Gastroesophageal sphincter (tissue), 4 donors: ENCODE results near the gene EFCAB13. TPM values are rescaled to one million over a fixed set of nuclear protein-coding genes. Genes with fewer than 3 reads are reported as not detected.

ENCODE experiments used
- ATAC-seq: fragments of 150-250 bp; one replicate; pipeline ENCODE4 v1.9.1; 2016; ENCODE audit warnings: mild to moderate bottlenecking, moderate library complexity
- H3K27ac ChIP-seq, 4 donors: fragments of 200-600 bp; sonication (generic) in 3 of 4; 1 replicate in 3 of 4; 2 replicates in 1 of 4; pipeline ENCODE4 v1.5.1; 2016 to 2019
- H3K27me3 ChIP-seq: fragments of 200-600 bp; sonication (generic); one replicate; pipeline ENCODE4 v1.5.1; 2019
- H3K36me3 ChIP-seq, 2 donors: fragments of 200-600 bp; sonication (generic); one replicate each; pipeline ENCODE4 v1.5.1; 2019; ENCODE audit warnings: control low read depth in 1 of 2
- H3K4me1 ChIP-seq, 3 donors: fragments of 200-600 bp; sonication (generic); 1 replicate in 2 of 3; 2 replicates in 1 of 3; pipeline ENCODE4 v1.5.1; 2016 to 2019; ENCODE audit warnings: control low read depth in 2 of 3
- H3K4me3 ChIP-seq, 2 donors: fragments of 200-600 bp; sonication (generic); one replicate each; pipeline ENCODE4 v1.5.1; 2019; ENCODE audit warnings: mild to moderate bottlenecking in 1 of 2, moderate library complexity in 1 of 2
- H3K9me3 ChIP-seq, 3 donors: fragments of 200-600 bp; sonication (generic); one replicate each; pipeline ENCODE4 v1.5.1; 2017 to 2019; ENCODE audit warnings: control low read depth in 2 of 3
- EP300 ChIP-seq: sonication (generic); formaldehyde crosslinking; IDR thresholded peaks from one replicate; pipeline ENCODE4 v1.6.1; 2017; ENCODE audit warnings: antibody characterized with exemption, mild to moderate bottlenecking
- POLR2A ChIP-seq, 2 donors: fragments of 450-650 bp; IDR thresholded peaks; one replicate each; pipeline ENCODE4 v1.6.1; 2017; ENCODE audit warnings: antibody characterized with exemption in 2 of 2, mild to moderate bottlenecking in 2 of 2, moderate library complexity in 1 of 2
- POLR2AphosphoS5 ChIP-seq: sonication (generic); formaldehyde crosslinking; IDR thresholded peaks from one replicate; pipeline ENCODE4 v1.6.1; 2017; ENCODE audit warnings: antibody characterized with exemption
- WGBS, 2 donors: methylation state at CpG; one replicate each; pipeline ENCODE4 v1.1.5; 2018; ENCODE audit warnings: low coverage in 1 of 2; 5-methylcytosine and 5-hydroxymethylcytosine counted together
- total RNA-seq, 4 donors: library from RNA; depleted of rRNA; stranded (reverse); fragments of >200 nt; gene quantifications; one replicate each; pipeline ENCODE4 v1.1.0, GENCODE V29; 2016
- TF ChIP-seq, protein P1 (sequence below), 4 experiments: fragments of 200-600 bp in 2 of 4; fragments of 450-650 bp in 2 of 4; sonication (generic) in 1 of 4; IDR thresholded peaks; one replicate each; pipeline ENCODE4 v1.5.1; 2017 to 2019; ENCODE audit warnings: antibody characterized with exemption in 4 of 4, mild to moderate bottlenecking in 2 of 4, moderate library complexity in 2 of 4

EFCAB13 gene
- total RNA-seq, 4 donors from 2014 or later: 7.0 to 14.5 (median 8.6) TPM

DNA sequence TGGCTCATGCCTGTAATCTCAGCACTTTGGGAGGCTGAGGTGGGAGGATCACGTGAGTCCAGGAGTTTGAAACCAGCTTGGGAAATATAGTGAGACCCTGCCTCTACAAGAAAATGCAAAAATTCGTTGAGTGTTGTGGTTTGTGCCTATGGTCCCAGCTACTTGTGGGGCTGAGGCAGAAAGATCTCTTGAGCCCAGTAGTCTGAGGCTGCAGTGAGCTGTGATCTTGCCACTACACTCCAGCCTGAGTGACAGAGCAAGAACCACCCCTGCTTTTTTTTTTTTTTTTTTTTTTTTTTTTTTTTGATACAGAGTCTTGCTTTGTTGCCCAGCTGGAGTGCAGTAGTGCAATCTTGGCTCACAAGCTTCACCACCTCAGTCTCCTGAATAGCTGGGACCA, 36.1 kb upstream of the EFCAB13 start:
- WGBS, 2 donors: 88 to 93% methylated on average over 2 of the region's 2 CpGs
- no peaks in the 10 kb centered on the region for H3K9me3 ChIP-seq
- H3K4me3 ChIP-seq: no peak overlapping the region

DNA sequence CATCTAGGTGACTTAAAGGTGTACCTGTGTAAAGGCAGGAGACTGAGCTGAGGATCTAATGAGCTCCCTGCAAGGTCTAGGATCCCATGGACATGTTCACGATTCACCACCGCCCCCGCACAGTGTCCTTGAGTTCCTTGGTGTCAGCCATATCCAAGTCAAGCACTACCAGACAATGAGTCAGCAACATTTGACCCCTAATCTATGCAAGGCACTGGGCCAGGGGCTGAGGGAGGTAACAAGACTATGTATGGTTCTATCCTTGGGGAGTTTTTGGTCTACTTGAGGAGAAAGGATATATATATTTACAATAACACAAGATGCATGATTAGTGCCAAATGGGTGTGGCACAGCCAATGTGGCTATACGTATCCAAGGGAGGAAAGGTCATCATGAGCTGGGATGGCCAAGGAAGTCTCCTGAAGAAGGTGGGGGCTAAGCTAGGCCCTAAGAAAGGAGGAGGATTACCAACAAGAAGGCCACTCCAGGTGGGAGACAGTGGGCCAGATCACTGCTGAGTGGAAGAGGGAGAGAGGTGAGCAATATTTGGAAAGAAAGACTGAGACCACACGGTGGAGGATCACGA, 35.1 kb upstream of the EFCAB13 start:
- H3K27ac ChIP-seq: no peak overlapping the region
- no peaks in the 10 kb centered on the region for H3K27me3 ChIP-seq
- H3K36me3 ChIP-seq: peaks cover 0 to 94% of the 10 kb centered on the region in 2 donors
- no peak overlapping the region for H3K4me3 ChIP-seq
- H3K4me1 ChIP-seq: peaks cover 0 to 2% (median 0%) of the 10 kb centered on the region in 3 donors
- no peaks in the 10 kb centered on the region for H3K9me3 ChIP-seq
- ATAC-seq: no peak
- 88 to 90% methylated on average over 6 of the region's 6 CpGs for WGBS, 2 donors
- TF ChIP-seq, protein P1, sequence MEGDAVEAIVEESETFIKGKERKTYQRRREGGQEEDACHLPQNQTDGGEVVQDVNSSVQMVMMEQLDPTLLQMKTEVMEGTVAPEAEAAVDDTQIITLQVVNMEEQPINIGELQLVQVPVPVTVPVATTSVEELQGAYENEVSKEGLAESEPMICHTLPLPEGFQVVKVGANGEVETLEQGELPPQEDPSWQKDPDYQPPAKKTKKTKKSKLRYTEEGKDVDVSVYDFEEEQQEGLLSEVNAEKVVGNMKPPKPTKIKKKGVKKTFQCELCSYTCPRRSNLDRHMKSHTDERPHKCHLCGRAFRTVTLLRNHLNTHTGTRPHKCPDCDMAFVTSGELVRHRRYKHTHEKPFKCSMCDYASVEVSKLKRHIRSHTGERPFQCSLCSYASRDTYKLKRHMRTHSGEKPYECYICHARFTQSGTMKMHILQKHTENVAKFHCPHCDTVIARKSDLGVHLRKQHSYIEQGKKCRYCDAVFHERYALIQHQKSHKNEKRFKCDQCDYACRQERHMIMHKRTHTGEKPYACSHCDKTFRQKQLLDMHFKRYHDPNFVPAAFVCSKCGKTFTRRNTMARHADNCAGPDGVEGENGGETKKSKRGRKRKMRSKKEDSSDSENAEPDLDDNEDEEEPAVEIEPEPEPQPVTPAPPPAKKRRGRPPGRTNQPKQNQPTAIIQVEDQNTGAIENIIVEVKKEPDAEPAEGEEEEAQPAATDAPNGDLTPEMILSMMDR (IDR thresholded peaks at IDR 0.05): no peak
- TF ChIP-seq POLR2AphosphoS5: no peak
- no peak for TF ChIP-seq POLR2A (IDR thresholded peaks at IDR 0.05)
- no peak for TF ChIP-seq EP300

More for the DNA sequence above, 36.1 kb upstream of the EFCAB13 start:
- Histone ChIP-seq H3K4me1 (no peaks in the 10 kb centered on the region), H3K27me3 (no peaks in the 10 kb centered on the region), H3K27ac (no peak overlapping the region), H3K36me3 (peaks cover 0 to 88% of the 10 kb centered on the region in 2 donors)
- no peak for ATAC-seq
- TF ChIP-seq, protein P1 (IDR thresholded peaks at IDR 0.05): no peak
- TF ChIP-seq POLR2A (IDR thresholded peaks at IDR 0.05) (no peak), EP300 (no peak), POLR2AphosphoS5 (no peak)

DNA sequence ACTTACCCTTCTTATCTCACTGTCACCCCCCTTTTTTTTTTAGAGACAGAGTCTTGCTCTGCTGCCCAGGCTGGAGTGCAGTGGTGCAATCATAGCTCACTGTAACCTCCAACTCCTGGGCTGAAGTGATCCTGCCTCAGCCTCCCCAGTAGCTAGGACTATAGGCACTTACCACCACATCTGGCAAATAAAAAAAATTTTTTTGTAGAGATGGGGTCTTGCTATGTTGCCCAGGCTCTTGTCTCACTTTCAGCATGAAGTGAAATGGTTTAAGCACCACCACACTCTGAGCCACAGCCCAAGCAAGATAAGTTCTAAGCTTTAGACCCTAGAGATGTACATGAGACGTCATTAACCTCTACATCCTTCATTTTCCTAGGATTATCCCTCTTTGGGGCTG, 34.5 kb upstream of the EFCAB13 start:
- TF ChIP-seq EP300: no peak
- TF ChIP-seq POLR2A (IDR thresholded peaks at IDR 0.05): no peak
- TF ChIP-seq, protein P1 (IDR thresholded peaks at IDR 0.05): no peak
- TF ChIP-seq POLR2AphosphoS5: no peak
- WGBS, 2 donors: 85 to 100% methylated on average over 1 of the region's 1 CpG
- Histone ChIP-seq H3K4me1 (peaks cover 0 to 9% (median 4%) of the 10 kb centered on the region in 3 donors), H3K36me3 (peaks cover 0 to 93% of the 10 kb centered on the region in 2 donors), H3K4me3 (no peak overlapping the region), H3K27ac (no peak overlapping the region), H3K27me3 (no peaks in the 10 kb centered on the region), H3K9me3 (no peaks in the 10 kb centered on the region)
- no peak for ATAC-seq

DNA sequence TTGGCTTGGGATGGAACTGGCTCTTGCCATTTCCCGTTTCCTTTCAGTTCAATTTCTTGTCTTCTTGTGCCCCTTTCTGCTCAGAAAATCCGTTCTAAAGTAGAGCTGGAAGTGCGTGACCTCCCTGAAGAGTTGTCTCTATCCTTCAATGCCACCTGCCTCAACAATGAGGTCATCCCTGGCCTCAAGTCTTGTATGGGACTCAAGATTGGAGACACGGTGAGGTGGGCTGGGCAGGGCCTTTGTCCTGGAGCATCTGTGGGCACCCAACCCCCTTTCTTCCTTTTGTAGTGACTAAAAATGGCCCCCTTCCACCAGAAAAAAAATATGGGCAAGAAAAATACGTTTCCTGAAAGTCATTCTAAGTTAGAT, 32.9 kb upstream of the EFCAB13 start:
- Histone ChIP-seq H3K27ac (no peak overlapping the region), H3K4me1 (peaks cover 0 to 24% (median 15%) of the 10 kb centered on the region in 3 donors), H3K9me3 (no peaks in the 10 kb centered on the region), H3K4me3 (no peak overlapping the region), H3K27me3 (no peaks in the 10 kb centered on the region), H3K36me3 (peaks cover 0 to 80% of the 10 kb centered on the region in 2 donors)
- no peak for TF ChIP-seq POLR2AphosphoS5
- ATAC-seq: no peak
- 74 to 88% methylated on average over 4 to 5 of the region's 5 CpGs for WGBS, 2 donors

DNA sequence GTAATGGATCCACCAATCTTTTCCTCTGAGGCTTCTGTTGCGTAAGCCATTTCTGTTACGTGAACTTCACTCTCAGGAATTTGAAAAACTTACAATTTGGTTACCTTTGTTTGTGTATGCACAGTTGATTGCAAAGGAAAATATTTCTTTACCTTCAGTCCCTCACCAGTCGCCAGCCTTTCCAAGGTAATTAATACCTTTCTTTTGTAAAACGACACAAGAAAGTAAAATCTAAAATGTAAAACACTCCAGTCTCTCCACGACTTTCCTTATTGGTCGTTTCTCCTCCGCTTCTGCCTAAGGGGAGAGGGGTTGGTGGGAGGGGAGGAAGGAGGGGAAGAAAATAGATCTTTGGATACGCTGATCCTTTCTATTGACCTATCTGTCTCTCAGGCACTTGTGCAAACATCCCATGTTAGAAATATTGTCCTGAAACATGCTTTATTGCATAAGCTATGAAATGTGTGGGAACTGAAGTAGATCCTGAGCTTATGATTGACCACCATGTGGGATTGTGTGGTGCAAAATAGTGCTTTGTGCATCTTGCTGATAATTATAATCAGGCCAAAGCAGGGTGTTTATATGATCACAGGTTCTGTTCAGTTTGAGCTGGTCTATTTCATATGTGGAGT, 32.4 kb upstream of the EFCAB13 start:
- H3K9me3 ChIP-seq: no peaks in the 10 kb centered on the region
- H3K36me3 ChIP-seq: peaks cover 0 to 75% of the 10 kb centered on the region in 2 donors
- ATAC-seq: no peak
- H3K27ac ChIP-seq: no peak overlapping the region
- H3K4me1 ChIP-seq: peaks cover 0 to 29% (median 15%) of the 10 kb centered on the region in 3 donors
- 75% methylated on average over 4 to 8 of the region's 8 CpGs for WGBS, 2 donors
- TF ChIP-seq, protein P1 (IDR thresholded peaks at IDR 0.05): no peak
- TF ChIP-seq POLR2A (IDR thresholded peaks at IDR 0.05) (no peak), EP300 (no peak), POLR2AphosphoS5 (no peak)
- no peaks in the 10 kb centered on the region for H3K27me3 ChIP-seq
- no peak overlapping the region for H3K4me3 ChIP-seq
